Measurements from ENCODE around the gene SV2A.
"Not testable (repeated sequence)": the region's sequence is repeated elsewhere in the genome, so short reads cannot be mapped to it uniquely, and the experiment has no call there.

The SV2A gene

DNA sequence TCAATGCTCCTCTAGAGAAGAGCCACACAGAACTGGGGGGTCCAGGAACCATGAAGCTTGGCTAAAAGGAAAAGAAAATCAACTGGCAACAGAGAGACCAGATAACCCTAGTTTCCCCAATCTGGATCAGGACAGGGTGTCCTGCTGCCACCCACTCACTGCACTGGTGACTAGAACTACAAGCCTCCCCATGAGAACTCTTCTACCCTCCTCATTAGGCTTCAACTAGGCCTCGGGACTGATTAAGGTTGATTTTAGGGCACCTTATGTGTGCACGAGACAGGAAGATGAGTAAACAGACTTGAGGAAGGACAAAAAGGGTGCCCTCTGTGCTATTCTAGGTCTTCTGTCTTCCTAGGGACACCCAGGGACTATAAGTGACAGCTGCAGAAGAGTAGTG lies 12.2 kb upstream of the SV2A start:
- no peak for DNase-seq (ENCODE audit: low spot score)

DNA sequence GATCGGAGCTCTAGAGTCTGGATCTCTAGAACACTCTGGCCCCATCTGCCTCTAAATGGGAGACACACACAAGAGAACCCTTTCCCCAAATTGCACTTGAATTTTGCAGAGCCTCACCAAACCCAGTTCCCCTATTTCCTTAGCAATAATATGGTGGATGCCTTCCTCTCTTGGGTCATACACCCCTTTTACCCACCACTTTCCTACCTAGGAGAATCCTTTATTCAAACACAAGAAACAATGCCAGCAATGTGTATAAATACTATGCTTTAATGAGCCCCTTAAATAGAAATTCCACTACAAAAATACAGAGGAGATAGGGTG lies 10.7 kb upstream of the SV2A start:
- DNase-seq (ENCODE audit: low spot score), result no peak

DNA sequence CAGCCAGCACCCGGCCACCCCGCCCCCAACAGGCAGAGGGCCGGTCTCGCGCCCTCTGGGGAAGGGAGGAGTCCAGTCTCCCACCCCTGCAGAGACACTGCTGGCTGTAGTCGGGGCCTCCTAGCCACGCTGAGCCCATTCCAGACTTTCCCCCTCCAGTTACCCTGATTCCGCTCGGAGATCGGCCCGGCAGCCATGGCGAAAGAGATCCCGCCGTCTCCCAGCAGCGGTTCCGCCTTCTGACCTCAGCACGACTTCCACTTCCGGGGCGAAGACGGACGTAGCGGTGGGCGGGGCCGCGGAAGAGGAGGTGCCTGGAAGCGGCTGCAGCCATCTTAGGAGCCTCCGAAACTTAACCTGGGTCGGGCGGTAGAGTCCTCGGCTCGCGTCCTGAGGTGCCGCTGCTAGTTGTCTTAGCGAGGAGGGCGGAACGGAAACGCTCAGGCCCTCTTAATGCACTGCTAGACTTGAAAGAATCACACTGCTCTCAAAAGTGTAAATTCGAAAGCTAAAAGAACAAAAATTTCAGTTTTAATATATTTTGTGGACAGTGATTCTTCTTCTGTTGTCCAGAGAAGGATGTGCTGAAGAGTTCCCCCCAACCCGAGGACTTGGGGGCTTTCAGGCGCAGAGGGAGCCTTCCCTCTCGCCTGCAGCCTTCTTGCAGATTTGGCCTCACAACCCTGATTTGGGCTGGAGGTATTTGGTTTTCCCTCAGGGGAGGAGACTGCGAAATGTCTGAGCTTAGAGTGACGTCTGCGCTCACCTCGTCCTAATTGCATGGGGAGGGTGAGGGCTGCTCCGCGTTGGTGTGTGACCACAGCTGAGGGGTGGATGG lies 10.1 kb upstream of the SV2A start, which contains the start of gene SF3B4:
Gene SF3B4 (minus strand): TSS at position 241 of the 838 bp plus-strand sequence. CDS start 44 bp downstream, at position 197.
- peak; percentile 98 for DNase-seq (ENCODE audit: low spot score)

DNA sequence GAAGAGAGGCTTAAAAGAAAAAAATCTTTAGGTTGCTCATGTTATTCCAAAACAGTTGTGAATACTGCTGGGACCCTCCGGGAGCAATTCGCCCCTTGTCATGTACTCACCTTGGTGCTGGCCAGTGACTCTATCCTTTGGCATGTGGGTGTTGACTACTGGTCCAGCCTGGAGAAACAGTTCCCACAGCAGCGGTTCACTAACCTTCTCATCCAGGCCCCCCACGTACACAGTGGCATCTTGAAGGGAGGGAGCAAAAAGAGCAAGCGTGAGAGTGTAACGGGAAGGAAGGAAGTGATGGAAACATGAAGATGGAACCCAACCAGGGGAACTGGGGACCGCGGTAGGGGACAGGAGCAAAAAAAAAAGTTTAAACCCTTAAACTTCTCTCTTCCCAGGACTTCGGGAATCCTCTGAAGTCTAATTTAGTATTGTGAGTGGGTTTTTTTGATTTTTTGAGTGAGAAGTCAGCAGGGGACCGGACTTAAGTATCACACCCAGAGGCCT lies 9.5 kb upstream of the SV2A start:
- DNase-seq (ENCODE audit: low spot score), result no peak

DNA sequence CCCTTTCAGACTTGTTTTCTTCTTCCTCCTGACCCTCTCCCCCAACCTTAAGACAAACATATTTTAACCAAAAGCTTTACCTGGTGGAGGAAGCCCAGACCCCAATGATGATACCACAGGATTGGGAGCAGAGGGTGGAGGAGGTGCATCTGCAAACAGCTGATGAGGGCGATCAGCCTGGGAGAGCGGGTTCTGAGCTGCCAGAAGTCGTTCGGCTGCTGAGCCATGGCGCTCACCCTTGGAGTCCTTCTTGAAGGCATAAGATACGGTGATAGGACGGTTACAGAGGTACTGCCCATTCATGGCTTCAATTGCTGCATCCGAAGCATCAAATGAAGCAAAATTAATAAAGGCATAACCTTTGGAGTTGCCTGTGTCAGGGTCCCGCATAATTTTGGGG lies 8.7 kb upstream of the SV2A start:
- DNase-seq (ENCODE audit: low spot score), result no peak

DNA sequence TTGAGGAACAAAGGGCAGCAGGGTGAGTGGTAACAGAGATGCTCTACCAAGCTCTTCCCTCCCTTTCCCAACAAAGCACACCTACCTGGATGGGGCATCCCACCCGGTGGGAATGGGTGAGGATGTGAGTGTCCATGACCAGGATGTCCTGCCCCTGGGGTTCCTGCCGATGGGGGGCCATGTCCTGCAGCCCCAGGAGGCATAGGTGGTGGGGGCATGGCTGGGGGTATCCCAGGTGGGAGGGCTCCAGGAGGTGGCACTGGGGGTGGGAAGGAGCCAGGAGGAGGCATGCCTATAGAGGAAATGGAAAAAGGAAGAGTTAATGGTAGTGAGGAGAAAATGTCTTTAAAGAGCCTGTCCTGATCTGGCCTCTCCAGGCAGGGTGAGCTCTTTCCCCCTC lies 8.1 kb upstream of the SV2A start:
- DNase-seq (ENCODE audit: low spot score), result no peak

DNA sequence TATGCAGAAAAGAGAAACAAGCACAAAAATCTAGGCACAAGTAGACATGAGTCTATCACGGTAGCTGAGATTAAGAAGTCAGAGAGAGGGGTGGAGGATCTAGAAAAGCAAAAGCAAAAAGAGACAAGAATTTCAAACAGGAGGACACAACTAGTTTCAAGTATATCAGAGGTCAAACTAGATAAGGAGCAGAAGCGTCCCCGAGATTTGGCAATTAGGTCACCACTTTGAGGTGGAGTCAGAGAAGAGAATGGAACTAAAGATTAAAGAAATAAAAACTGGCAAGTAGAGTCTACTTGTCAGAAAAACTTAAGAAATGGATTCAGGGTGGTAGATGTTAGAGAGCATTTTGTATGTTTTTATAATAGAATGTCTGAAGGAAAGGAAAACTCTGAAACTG lies 7.7 kb upstream of the SV2A start:
- DNase-seq (ENCODE audit: low spot score), result no peak

DNA sequence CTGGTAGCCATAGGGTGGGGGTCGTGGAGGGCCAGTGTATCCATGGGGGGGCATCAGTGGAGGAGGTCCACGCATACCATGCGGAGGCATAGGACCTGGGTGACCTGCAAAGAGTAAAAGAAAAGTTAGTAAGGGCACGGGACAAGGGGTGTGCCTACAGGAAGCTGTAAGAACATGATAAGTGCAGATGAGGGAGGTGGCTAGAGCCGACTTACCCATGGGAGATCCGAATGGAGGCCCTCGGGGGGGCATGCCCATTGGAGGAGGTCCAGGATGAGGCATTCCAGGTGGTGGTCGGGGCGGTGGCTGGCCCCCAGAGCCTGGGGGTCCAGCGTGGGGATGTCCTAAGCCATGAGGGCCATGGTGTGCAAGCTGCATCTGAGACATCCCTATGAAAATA lies 6.0 kb upstream of the SV2A start:
- DNase-seq (ENCODE audit: low spot score), result no peak

DNA sequence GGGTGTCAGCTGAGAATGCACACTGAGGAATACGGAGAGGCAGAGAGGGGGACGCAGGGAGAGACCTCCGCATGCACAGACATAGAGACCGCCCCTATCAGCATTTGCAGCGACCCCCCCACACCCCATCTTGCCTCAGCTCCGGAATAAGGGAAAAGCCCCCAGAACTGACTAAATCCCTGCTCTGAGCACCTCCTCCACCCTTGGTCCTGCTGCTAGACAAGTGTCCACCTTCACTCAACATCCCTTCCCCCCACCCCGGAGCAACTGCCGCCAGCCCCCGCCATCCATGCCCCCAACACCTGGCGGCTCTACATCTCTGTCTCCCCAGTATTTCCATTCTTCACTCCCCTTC lies 769 bp downstream of the SV2A start:
- DNase-seq (ENCODE audit: low spot score), result no peak

DNA sequence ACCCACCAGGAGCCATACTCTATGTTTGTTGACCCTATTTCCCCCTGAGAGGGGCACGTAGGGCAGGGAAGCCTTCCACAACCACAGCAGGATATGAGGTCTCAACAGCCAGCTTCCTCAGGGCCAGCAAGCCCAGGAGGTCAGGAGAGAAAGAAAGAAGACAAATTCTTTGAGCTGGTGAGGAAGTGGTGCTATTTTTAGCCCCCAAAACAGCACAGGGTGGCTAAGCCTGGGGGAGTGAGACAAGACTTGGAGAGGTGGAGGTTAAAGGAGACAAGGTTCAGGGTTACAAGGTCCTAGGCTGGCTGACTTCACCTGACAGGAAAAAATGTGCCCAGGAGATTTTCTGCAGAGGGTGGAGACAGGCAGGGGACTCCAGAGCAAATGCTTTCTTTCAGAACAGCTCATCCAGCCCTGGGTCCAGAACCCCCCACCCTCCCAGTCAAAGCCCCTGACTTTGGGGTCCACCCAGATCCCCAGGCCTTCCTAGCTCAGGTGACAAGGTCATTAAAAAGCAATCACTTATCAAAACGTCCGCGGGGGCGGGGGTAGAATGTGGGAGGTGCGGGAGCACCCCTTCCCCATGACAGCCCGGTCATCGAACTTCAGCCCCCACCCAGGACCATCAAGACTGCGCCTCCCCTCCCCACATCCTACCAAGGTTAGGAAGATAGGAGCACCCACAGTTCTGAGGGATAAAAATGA lies 1.3 kb downstream of the SV2A start:
- no peak for DNase-seq (ENCODE audit: low spot score)

DNA sequence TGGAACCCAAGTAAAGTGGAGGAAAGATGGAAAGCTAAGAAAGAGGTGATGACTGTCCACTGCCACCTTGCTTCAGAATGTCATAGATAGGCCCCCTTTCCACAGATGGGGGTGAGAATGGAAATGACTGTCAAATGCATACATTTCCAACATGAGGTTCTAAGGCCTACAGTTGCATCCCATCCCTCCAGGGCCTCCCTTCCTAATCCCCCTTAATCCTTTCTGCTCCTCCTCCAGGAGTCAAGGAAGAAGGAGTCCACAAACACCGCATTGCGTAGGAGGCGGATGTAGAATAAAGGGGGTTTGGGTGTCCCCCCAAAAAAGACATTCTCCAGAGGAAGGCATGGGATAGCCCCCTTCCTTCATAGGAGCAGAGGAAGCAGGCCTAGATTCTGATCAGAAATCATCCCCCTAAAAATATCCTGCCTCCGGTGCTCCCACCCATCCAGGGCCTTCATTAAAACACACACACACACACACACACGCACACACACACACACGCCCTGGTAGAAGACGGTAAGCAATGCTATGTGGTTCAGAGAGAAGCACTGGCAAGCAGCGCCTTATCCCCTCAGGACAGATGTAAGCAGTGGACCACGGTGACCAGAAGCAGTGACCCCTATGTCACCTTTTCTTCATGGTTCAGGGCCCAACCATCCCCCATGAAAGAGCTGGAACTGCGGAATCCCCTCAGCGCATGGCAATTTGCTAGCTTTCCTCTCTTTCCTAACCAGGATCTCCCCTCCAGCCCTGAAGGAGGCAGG lies 2.0 kb downstream of the SV2A start:
- no peak for DNase-seq (ENCODE audit: low spot score)

DNA sequence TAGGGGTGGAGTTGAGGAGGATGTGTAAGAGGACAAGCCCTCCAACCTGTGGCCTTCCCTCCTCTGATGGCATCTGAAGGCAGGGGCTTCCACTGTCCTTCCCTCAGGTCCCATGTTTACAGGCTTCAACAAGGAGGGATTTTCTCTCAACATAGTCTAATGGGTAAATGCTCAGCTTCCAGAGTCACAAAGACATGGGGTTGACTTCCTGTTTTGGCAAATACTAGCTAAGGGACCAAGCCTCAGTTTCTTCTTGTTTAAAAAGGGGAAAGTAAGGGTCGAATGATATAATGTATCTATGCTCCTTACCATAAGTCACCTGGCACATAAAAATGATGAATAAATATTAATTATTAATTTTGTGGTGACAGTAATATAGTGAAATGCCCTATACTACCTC lies 3.1 kb downstream of the SV2A start:
- DNase-seq (ENCODE audit: low spot score), result no peak

DNA sequence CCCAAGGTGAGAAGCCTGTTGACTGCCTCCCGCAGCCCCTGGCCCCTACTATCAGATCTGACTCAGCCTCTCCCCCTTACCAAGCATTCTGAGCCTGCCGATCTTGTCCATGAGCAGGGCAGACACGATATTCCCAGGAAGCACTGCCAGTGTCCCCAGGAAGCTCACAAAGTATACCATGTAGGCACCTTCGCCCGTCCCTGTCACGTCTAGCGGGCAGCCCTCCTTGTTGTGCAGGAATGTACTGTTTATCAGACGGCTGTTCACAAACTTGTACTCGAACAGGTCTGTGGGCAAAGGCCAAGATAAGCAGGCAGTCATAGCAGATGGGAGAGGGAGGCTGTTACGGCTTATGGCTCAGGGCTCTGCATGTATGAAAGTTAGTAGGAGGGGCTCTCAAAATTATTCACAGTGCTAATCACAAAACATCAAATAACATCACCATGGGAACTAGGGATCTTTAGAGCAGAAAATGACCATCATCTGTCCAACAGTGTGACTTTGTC lies 11.0 kb downstream of the SV2A start:
- no peak for DNase-seq (ENCODE audit: low spot score)

DNA sequence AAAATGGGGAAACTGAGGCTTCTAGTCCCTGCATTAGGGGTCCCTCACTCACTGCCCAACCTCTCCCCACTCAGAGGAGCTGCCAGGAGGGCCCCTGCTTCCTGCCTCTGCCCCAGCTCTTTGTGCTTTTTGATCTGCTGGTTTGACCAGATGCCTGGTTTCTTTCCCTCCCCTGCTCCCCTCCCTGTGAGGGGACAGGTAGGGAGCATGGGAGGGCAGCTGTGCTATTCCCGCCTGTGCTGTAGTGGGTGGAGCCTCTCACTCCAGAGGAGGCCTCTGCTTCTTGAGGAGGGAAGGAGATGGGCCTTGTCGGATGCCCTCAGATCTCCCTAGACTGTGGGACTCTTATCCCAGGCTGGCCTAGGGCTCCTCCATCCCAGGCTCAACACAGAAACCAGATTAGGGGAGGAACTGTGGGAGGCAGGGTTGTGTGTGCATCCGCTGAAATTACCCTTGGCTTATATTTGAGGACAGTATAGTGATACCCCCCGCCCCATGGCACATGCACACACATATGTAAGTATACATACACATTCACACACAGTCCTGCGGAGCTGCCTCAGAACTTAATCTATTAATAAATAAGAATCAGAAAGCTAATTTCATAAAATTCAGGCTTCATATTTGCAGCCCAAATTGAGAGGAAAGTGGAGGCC lies 13.7 kb downstream of the SV2A start:
- no peak for DNase-seq (ENCODE audit: low spot score)

DNA sequence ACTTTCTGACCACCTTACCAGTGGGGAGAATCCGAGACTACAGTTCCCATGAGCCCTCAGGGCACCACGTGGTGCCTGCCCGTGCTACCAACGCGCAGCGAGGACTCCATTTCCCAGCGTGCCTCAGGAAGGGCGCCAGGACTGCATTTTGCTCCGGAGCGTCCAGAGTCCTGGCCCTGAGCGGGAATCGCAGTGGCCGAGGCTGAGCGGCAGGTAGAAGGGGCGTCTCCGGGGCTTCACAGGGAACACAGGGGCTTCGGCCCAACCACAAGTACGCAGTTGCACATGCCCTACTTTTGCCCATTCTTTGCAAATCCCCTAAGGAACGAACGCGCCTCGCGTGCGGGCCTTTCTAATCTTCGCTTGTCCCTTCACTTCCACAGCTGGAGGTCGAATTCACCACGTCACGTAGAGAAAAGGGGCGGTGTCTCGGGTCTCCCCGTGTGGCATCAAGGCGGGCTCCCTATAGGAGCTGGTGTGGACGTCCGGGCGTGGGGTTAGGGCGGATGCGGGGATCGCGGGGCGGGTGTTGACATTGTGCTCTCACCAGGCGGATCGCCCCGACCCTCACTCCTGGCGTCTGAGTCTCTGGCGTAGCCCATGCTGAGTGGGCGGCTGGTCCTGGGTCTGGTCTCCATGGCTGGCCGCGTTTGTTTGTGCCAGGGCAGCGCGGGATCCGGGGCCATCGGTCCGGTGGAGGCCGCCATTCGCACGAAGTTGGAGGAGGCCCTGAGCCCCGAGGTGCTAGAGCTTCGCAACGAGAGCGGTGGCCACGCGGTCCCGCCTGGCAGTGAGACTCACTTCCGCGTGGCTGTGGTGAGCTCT lies 18.0 kb downstream of the SV2A start, which contains the start of gene BOLA1:
Gene BOLA1 (plus strand): TSS at position 109 of the 825 bp plus-strand sequence. CDS start 492 bp downstream, at position 601.
- DNase-seq (ENCODE audit: low spot score), result peak; percentile 97

DNA sequence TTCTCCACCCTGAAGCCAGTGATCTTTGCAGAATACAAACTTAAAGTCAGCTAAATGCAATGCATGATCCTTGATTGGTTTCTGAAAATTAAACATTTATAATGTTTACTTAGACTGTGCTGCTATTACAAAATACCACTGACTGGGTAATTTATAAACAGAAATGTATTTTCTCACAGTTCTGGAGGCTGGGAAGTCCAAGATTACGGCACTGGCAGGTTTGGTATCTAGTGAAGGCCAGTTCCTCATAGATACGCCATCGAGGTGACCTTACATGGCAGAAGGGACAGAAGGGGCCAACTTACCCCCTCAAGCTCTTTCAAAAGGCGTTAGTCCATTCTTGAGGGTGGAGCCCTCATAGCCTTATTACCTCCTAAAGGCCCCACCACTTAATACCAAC lies 21.1 kb downstream of the SV2A start:
- DNase-seq (ENCODE audit: low spot score), result no peak

DNA sequence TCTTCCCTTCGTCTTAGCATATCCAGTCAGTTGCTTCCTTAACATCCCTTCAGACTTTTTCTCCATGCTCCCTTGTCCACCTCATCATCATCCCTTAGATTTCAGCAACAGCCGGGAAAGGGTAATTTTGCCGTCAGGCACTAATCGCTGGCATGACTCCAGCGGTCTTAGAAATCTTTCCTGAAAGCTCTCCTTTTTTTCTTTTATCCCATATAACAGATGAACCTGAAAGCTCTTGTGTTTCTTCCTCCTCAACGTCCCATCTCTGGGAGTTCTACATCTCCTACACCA lies 28.7 kb downstream of the SV2A start:
- no peak for DNase-seq (ENCODE audit: low spot score)

DNA sequence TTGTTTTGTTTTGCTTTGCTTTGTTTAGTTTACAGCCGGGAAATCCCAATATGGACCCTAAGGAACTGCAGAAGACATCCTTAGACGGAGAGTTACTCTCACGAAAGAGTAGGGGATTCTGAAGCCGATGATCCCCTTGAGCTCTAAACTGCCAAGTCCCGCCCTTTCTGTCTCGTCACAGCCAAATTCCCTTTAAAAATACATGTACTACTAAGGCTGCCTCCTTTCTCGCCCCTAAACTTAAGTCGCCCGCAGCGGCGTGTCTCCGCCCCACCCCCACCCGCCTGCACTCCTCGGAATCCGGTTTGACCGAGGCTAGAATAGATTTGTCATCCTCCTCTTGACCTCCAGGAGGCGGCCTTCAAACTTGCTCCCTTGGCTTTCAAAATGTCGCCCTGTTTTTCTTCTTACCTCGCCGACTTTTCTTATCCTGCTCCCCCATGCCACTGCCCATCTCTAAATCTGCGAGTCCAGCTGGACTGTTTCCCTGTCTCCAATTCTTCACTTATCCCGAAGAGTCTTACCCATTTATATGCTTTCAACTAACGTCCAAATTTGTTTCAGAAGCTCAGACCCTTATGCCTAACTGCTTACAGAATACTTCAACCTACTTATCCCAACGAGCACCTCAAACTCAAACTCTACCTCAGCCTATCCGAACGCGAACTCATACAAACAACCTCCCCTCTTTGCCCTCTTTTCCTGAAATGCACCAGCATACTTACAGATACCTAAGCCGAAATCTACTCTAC lies 29.2 kb downstream of the SV2A start:
- peak; percentile 84 for DNase-seq (ENCODE audit: low spot score)

DNA sequence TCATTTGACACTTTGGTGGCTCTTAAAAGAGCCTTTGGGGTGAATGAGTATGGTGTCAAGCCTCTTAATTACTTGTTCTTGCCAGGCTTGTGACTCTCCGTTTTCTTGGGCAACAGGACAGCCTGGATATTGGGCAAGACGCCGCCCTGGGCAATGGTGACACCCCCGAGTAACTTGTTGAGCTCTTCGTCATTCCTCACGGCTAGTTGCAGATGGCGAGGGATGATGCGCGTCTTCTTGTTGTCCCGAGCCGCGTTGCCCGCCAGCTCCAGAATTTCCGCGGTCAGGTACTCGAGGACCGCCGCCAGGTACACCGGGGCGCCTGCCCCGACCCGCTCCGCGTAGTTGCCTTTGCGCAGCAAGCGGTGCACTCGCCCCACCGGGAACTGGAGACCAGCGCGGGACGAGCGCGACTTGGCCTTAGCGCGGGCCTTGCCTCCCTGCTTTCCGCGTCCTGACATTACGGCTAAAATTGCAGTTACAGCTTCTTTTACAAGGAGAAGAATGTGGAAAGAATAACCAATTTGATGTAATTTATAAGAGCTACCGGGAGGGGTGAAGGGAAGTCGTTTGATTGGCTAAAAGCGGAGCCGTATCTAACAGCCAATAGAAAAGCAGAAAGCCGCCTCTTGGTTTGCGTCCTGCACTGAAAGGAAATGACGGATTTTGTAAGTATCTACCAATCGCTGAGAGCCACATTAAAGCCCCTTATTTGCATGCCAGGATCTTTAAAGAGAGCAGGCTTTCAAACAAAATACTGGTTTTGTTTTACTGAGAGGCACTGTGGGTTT lies 30.0 kb downstream of the SV2A start:
- peak; percentile 98 for DNase-seq (ENCODE audit: low spot score)

DNA sequence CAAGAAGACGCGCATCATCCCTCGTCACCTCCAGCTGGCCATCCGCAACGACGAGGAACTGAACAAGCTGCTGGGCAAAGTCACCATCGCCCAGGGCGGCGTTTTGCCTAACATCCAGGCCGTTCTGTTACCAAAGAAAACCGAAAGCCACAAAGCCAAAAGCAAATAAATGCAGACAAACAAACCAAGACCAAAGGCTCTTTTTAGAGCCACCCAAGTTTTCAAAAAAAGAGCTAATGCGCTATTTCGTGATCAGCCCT lies 30.5 kb downstream of the SV2A start:
- not testable (repeated sequence) for DNase-seq (ENCODE audit: low spot score)
